NCI-H226 (cell line): ENCODE results near the gene ANAPC10.
"Not testable (repeated sequence)": the region's sequence is repeated elsewhere in the genome, so short reads cannot be mapped to it uniquely, and the experiment has no call there.

Experiments used
- DNase-seq: peaks from one replicate; pipeline ENCODE4 v3.0.0-alpha.2; 2015

ANAPC10 gene

GRCh38 chr4:145097821-145098674 is at the start of gene ANAPC10, which contains the start of gene ABCE1:
ANAPC10 (minus strand) TSS chr4:145098196; CDS start chr4:145096099, 2,097 bp downstream.
ABCE1 (plus strand) TSS chr4:145098311; CDS start chr4:145104413, 6,102 bp downstream.
- peak; percentile 96 for DNase-seq

DNA sequence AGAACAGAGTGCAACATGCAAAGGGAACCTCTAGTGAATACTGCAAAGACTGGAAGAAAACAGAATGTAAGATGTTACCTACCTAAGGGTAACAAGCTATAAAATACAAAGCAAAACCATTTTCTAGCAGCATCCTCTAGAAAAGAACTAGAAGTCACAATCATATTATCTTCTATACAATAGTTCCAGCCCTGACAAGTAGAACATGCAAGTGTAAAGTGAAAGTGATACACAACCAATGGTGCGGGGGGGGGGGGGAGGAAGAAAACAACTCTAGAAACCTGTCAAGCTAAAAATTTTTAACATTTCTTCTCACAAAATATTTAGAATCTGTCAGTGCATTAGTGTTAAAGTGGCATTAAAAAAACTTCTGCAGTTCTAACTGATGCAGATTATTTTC is 38.2 kb upstream of the ANAPC10 start:
- DNase-seq: not testable (repeated sequence)

GRCh38 chr4:145132511-145133098 is 34.6 kb upstream of the ANAPC10 start:
- DNase-seq: no peak

GRCh38 chr4:145131848-145132247 is 33.9 kb upstream of the ANAPC10 start:
- DNase-seq: no peak

DNA sequence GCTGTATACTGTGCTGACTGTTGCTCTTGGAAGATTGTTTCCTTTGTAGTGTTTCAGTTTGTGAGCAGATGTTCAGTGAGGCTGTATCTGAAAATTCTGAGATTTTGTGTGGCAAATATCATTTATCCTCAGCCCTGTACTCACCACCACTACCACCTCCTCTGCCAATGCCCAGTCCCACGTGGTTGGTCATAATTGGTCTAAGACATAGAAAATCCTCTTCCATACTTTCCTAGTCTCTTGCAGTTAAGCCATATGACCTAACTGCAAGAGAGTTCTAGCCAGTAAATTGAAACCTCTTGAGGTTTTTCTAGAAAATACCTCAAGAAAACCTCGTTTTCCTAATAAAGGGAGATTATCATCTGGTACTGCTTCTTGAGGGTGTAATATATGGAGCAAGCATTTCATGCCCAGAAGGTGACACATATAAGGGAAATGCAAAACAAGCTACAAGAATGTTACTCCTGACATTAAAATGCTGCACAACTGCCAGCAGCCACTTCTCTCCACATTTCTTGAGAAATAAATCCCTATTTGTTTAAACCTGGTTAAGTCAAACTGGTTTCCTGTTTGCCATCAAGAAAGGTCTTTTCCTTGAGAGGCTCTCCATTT is 32.9 kb upstream of the ANAPC10 start:
- no peak for DNase-seq

DNA sequence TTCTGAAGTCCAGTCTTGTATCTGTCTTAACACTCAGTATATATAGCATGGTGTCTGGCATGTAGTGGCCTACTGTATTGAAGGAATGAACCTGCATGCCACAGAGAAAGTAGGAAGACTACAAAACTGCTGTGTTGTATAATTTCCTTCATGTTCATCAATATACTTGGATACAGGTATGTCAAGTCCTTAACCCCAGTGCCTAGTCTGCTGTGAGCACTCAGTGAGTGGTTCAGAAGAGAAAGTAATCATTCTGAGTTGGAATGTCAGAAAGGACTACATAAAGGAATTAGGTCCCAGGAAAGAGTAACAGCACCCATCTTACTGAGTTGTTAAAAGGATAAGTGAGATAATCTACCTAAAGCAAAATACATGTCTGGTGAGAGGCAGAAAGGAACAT is 32.1 kb upstream of the ANAPC10 start:
- DNase-seq: no peak

- DNase-seq: no peak
Measured at GRCh38 chr4:145125396-145125795, 27.4 kb upstream of the ANAPC10 start.

GRCh38 chr4:145108128-145108527 is 10.1 kb upstream of the ANAPC10 start:
- DNase-seq: no peak

- DNase-seq: no peak
Measured at GRCh38 chr4:145107126-145107525, 9.1 kb upstream of the ANAPC10 start.

DNA sequence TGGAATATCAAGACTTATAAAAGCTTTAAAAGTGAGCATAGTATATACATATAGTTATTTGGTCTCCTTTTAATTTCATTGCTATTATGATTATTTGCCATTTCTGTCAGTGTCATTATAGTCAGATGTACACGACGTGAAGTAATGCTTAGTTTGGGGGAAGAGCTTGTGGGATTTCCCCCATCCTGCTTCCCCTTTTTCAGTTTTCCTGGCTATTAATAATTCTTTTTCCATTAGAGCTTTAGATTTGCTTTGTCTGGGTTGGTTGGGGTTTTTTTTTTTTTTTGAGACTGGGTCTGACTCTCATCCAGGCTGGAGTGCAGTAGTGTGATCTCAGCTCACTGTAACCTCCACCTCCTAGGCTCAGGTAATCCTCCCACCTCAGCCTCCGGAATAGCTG is 5.5 kb upstream of the ANAPC10 start:
- no peak for DNase-seq

- DNase-seq: no peak
Measured at GRCh38 chr4:145102619-145103018, 4.6 kb upstream of the ANAPC10 start.

DNA sequence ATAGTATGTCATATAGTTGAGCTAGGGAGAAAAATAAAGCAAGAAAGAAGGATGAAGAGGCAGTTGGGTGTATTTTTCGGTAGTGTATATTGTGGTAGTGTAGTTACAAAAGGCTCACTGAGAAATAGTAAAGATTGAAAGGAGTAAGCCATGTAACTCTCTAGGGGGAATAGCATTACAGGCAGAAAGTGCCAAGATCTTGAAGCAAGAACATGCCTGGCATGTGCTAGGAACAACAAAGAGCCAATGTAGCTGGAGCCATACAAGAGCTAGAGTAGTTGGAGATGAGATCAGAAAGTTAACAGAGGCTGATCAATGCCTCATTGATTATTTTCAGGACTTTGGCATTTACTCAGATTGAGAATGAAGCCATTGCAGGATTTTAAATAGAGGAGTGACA is 3.1 kb upstream of the ANAPC10 start:
- DNase-seq: no peak

- DNase-seq: no peak
Measured at GRCh38 chr4:145099653-145100052, 1.7 kb upstream of the ANAPC10 start.

GRCh38 chr4:145098675-145099037 is 660 bp upstream of the ANAPC10 start:
- DNase-seq: peak; percentile 14

- no peak for DNase-seq
Measured at GRCh38 chr4:145097331-145097820, 620 bp downstream of the ANAPC10 start.

DNA sequence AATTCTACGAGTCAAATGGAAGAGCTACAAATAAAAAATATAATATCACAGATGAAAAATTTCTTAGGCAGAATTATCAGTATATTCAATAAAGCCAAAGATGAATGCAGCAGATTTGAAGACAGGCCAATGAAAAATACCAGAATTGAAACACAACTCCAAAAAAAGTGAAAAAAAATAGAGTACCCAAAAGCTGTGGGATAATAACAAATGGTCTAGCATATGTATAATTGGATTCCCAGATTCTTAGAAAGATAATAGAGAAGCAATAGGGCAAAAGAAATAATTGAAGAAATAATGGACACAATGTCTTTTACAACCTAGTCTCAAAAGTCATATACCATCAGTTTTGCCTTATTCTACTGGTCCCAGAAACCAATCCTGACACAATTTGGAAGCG is 4.4 kb downstream of the ANAPC10 start:
- no peak for DNase-seq

DNA sequence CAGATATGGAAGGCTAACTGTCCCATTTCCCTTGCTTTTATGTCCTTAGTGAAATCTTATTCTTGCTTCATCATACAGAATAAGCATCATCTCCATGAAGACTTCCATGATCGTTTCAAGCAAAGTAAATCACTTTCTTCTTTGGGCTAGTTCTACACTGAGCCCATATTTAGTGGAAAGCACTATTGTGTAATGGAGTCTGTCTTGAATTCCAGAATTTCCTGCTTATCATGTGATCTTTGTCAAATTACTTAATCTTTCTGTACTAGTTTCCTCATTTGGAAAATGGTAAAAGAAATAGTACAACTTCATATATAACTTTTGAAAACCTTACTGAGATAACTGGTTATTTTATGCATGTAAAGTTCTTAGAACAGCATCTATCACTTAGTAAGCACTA is 7.6 kb downstream of the ANAPC10 start:
- no peak for DNase-seq

DNA sequence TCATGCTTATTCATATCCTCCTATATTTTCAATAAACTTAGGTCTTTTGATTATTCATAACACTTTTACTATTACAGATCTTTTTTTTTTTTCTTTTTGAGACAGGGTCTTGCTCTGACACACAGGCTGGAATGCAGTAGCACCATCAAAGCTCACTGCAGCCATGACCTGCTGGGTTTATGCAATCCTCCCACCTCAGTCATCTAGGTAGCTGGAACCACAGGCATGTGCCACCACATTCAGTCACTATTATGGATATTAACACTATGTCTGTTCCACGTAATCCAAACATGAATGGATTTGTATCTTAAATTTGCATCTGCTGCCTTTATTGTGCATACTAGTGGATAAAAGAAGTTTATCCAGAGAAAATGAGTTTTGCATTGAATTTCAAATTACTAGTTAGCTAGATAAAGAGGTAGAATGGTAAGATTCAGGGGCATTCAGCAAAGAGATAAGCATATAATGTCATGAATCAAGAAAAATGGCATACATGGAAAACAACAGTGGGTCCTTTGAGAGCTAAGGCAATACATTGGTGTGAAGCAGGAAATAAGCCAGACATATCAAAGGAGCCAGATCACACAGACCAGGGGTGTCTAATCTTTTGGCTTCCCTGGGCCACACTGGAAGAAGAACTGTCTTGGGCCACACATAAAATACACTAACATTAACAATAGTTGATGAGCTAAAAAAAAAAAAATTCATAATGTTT is 13.9 kb downstream of the ANAPC10 start:
- peak; percentile 46 for DNase-seq

GRCh38 chr4:145081756-145082155 is 16.2 kb downstream of the ANAPC10 start:
- no peak for DNase-seq

DNA sequence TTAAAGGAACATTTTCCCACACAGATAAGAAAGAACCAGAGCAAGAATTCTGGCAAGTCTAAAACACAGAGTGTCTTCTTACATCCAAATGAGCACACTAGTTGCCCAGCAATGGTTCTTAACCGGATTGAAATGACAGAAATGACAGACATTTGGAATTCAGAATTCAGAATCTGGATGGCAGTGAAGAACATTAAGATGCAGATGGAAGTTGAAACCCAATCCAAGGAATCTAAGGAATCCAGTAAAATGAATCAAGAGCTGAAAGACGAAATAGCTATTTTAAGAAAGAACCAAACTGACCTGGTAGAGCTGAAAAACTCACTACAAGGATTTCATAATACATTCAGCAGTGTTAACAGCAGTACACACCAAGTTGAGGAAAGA is 21.5 kb downstream of the ANAPC10 start:
- DNase-seq: no peak

DNA sequence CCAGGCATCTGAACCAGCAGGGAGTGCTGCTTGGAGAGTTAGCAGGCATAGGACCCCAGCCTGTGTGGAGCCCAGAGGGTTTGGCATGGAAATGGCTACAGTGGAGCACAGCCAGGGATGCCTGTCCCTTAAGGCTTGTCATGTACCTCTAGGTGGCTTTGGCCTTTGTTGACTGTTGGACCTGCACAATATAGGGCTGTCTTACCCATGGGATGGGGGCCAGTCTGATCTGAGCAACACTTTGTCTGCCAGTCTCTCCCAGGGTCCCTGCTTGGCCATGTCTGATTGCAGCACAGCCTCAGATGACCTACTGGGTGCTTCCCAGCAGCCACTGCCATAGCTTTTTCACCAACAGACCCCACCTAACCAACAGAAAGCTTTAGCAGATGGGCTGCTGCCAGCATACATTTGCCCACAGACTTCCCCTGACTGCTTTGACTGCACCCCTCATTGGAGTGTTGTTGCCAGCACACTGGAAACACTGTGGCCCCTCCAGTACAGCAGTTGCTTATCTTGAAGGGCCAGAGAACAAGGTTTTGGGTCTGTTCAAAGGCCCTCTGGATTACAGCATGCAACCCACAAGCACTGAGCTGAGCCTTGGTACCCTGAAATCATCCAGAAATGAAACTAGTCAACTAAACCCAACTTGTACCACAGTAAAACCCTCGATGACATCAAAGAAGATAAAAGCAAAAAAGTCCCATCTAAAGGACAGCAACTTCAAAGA is 22.1 kb downstream of the ANAPC10 start:
- DNase-seq: no peak

DNA sequence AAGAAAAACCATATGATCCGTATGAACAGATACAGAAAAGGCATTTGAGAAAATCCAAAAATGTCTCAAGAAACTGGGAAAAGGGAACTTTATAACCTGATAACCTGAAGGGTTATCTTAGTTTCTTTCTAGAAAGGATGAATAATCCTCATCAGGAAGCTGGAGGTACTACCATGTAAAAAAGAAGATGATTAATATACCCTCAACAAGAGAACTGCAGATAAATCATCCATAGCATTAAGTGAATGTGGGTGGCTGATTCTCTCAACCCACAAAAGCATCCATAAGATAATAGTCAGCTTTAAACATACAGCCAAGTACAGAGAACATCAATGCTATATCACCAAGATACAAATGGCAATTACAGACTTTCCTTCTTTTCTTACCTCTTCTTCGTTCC is 26.4 kb downstream of the ANAPC10 start:
- peak; percentile 2 for DNase-seq

DNA sequence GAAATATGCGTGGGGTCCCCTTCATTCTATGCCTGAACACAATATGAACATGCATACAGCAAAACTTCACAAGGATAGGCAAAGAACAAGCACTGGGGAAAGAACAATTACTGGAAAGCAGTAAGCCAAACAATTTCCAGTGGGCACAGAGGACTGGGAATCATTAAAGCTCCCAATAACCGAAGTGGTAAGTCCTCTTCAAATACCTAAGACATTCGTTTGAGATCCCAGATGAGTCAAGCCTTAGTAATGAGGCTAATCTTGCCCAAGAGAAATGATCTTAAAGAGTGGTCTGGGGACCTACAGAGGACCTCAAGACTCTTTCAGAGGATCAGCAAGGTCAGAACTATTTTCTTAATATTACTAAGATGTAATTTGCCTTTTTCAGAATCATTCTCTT is 28.6 kb downstream of the ANAPC10 start:
- peak; percentile 3 for DNase-seq
